ENCODE data around the gene FOXD2. TPM values are rescaled to one million over a fixed set of nuclear protein-coding genes. Genes with fewer than 3 reads are reported as not detected.

The FOXD2 gene
- total RNA-seq, 1 donor from 2014 or later = 0.20 TPM

Other genes starting within 250 kb of the FOXD2 start
- gene PDZK1IP1, start 248.0 kb upstream of the FOXD2 start, total RNA-seq = 0.20 TPM in 1 of 2 replicates, not detected in the other
- gene TAL1, start 205.8 kb upstream of the FOXD2 start, total RNA-seq = 37.9 and 54.0 TPM in 2 replicates
- gene STIL, start 123.9 kb upstream of the FOXD2 start, total RNA-seq = 8.4 and 15.8 TPM in 2 replicates
- 114 and 122 TPM in 2 replicates for gene CMPK1, start 104.3 kb upstream of the FOXD2 start, total RNA-seq
- gene FOXE3, start 21.8 kb upstream of the FOXD2 start, total RNA-seq = 0.04 TPM in 1 of 2 replicates, not detected in the other

Measured in pulmonary artery endothelial cell (primary cell).